IPS DF 19.7 (cell line): ENCODE results near the gene LITAF.
A peak's percentile ranks its signal among the peaks of the same experiment; 100 is the strongest.
"Not testable (repeated sequence)": the region's sequence is repeated elsewhere in the genome, so short reads cannot be mapped to it uniquely, and the experiment has no call there.

ENCODE experiments used
- DNase-seq: peaks from one replicate; pipeline ENCODE4 v3.0.0-alpha.2; 2013; ENCODE audit warnings: low read depth, low spot score

LITAF gene

DNA sequence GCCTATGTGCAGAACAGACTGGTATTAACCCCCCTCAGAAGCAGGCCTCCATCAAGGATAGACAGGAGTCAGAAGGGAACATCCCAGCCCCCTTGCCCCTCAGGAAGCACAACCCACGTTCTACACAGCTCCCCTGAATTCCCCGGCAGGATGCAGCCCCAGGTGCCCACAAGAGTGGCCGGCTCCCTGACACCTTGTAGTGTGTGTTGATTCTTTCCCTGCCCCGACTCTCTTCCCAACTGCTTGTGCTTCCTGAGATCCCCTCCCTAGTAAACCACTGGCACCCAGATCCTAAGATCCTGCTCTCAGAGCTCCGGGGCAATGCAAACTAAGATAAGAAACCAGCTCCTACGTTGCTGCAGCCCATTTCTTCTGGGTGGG, 34.8 kb upstream of the LITAF start:
- DNase-seq, result no peak

DNA sequence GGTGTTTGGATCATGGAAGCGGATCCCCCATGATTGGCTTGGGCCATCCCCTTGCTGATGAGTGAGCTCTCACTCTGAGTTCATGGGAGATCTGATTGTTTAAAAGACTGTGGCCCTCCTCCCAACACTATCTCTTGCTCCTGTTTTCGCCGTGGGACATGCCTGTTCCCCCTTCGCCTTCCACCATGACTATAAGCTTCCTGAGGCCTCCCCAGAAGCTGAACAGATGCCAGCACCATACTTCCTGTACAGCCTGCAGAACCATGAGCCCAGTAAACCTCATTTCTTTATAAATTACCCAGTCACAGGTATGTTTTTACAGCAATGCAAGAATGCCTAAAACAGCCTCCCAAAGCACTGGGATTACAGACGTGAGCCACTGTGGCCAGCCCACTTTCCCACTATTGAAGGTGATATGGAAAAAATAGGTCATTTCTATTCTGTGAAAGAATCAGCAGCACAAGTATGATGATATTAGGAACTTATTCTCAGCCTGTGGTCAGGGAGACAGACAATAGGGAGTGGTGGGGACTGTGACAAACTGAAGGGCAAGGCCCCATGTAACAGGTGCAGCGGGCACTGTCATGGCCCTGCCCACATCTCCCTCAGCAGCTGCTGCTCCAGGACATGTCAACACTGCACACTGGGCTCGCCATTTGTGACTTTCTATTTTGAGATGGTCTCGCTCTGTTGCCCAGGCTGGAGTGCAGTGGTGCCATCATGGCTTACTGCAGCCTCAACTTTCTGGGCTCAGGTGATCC, 33.7 kb upstream of the LITAF start:
- DNase-seq, result no peak

DNA sequence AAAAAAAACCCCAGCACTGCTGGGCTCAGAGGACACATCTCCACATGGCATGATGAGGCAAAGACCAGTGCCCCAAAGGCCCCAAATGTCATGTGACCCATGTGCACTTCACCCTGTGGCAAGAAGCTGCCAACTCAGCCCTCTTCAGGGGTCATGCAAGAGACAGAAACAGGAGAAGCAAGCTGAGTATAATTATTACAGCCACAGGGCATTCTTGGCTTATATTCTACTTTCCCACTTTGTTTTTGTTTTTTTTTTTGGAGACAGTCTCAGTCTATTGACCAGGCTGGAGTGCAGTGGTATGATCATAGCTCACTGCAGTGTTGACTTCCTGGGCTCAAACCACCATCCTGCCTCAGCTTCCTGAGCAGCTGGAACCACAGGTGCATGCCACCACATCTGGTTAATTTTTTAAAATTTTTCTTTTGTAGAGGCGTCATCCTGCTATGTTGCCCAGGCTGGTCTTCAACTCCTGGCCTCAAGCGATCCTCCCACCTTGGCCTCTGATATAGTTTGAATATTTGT, 32.7 kb upstream of the LITAF start:
- DNase-seq, result no peak

DNA sequence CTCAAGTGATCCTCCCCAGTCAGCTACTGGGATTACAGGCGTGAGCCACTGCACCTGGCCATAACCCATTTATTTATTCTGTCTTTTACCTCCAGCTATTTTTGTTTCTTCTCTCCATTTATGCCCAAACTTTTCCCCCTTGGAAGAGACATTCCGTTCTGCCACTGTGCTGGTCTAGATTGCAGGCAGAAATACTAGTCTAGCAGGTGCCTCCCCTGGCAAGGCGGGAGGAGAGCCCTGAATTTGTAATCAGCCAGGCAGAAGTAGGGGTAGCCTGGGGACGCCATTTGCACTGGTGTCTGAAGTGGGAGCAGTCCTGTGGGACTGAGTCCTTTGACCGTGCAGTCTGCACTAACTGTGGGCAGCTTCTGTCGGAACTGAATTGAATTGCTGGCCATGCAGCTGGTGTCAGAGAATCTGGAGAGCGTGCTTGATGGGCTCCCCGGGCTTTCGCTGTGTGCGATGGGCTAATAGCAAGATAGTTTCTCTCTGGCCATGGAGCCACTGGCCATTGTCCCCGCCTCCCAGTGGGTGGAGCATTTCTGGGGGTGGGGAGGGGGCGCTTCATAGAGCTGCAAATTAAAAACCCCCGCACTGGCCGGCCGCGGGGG, 31.5 kb upstream of the LITAF start:
- no peak for DNase-seq

GRCh38 chr16:11615748-11616447, 29.2 kb upstream of the LITAF start:
- DNase-seq, result peak; percentile 91

DNA sequence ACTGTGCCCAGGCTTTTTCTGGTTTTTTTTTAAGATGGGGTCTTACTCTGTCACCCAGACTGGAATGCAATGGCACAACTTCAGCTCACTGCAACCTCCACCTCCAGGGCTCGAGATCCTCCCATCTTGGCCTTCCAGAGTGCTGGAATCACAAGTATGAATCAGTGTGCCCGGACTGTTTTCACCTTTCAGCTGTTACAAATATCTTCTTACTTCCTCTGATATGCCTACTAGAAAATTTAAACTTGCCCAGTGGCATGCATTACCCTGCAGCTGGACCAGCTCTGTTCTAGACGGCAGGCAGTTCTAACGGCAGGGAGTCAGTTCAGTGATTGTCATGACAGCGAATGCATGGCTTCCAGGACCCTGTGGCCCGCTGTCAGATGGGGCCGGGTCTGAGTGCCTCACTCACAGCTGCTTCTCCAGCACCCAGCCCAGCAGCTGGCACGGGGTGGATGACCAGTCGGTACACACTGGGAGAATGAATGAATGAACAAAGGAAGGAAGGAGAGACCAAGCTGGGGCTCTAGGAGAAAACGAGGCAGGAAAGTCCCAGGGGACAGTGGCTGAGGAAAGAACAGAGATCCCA, 28.0 kb upstream of the LITAF start:
- DNase-seq, result no peak

GRCh38 chr16:11613381-11614303, 26.9 kb upstream of the LITAF start:
- DNase-seq, result no peak

- no peak for DNase-seq
These were observed 25.9 kb upstream of the LITAF start for GRCh38 chr16:11612665-11613025.

DNA sequence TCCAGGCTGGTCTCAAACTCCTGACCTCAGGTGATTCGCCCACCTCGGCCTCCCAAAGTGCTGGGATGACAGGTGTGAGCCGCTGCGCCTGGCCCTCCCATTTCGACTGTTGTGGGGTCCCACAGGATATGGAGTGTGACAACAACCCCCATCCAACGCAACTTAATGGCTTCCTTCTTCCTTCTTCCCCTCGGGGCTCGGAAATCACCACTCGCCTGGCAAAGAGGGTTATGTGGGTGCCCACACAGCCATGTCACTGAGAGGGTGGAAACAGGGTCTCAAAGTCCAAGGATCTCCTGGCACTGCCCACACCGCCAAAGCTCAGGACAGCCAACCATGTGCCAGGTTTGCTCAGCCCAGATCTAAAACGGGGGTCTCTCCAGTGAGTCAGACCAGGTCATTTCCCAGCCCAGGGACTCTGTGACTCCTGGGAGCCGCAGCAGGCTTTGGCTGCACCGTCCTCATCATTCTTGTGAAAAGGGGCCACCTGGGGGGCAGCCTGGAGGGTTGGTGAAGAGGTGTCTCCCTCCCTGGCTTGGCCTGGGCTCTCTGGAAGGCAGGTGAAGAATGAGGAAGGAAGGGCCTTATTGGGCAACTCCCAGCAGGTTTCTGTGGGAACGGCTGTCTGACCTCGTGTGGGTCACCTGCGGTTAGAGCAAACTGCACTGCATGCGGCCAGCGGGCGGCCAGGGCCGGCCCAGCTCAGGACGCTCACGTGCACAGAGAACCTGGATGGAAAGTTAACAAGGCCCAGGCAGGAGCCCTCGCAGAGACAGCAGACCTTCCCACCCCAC, 25.3 kb upstream of the LITAF start:
- DNase-seq, result no peak

GRCh38 chr16:11610580-11610979, 23.9 kb upstream of the LITAF start:
- DNase-seq, result no peak

DNA sequence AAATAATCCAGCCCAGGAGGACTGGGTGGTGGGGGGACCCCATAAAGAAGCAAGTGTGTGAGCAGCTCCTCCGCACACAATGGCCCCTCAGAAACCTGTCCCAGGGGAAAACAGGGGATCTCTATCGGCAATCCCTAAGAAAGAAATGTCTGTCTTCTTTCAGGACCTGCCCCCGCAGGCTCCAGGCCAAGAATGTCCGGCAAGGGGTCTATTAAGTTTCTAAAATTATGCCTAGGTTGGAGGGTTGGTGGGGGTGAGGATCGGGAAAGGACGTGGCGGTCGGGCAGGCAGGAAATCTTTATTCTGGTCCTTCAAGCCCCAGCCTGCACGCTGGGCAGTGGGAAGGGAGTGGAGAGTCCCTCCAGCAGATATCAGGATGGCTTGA, 23.4 kb upstream of the LITAF start:
- DNase-seq, result no peak

GRCh38 chr16:11609474-11610120, 22.9 kb upstream of the LITAF start:
- DNase-seq, result no peak

DNA sequence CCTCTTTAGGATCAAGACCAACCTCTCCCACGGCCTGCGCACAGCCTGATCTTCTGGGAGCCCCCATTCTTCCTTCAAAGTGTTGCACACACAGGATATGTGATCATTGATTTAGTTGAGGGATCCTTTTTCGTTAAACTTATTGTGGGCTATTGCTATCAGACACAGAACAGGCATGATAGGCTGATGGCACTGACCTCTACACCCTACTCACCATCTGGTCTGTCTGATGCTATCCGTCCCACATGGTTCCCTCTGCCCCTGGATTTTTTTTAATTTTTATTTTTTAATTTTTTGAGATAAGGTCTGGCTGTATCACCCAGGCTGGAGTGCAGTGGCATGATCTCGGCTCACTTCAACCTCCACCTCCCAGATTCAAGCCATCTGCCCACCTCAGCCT, 19.2 kb upstream of the LITAF start:
- DNase-seq, result no peak

- DNase-seq, result no peak
These were observed 18.8 kb upstream of the LITAF start for GRCh38 chr16:11605564-11605886.

GRCh38 chr16:11604783-11605563, 18.3 kb upstream of the LITAF start:
- DNase-seq, result no peak

- DNase-seq, result not testable (repeated sequence)
These were observed 17.6 kb upstream of the LITAF start for GRCh38 chr16:11604296-11604695.

GRCh38 chr16:11603331-11603750, 16.6 kb upstream of the LITAF start:
- no peak for DNase-seq

GRCh38 chr16:11602321-11602720, 15.6 kb upstream of the LITAF start:
- no peak for DNase-seq

- no peak for DNase-seq
These were observed 15.2 kb upstream of the LITAF start for GRCh38 chr16:11601911-11602310.
